ENCODE measurements around the gene FAM72D.
"Not testable (repeated sequence)": the region's sequence is repeated elsewhere in the genome, so short reads cannot be mapped to it uniquely, and the experiment has no call there.

The FAM72D gene

GRCh38 chr1:145093517-145094149, 2.1 kb upstream of the FAM72D start:
- not testable (repeated sequence) for DNase-seq

GRCh38 chr1:145094655-145095211, 1.0 kb upstream of the FAM72D start:
- DNase-seq: not testable (repeated sequence)

GRCh38 chr1:145101725-145102124, 6.0 kb downstream of the FAM72D start:
- DNase-seq: not testable (repeated sequence)

- not testable (repeated sequence) for DNase-seq
Measured at GRCh38 chr1:145103294-145103693, 7.5 kb downstream of the FAM72D start.

GRCh38 chr1:145111674-145112073, 15.9 kb downstream of the FAM72D start:
- DNase-seq: not testable (repeated sequence)

- not testable (repeated sequence) for DNase-seq
Measured at GRCh38 chr1:145112703-145113102, 16.9 kb downstream of the FAM72D start.

GRCh38 chr1:145114560-145115057, 18.8 kb downstream of the FAM72D start:
- DNase-seq: not testable (repeated sequence)

GRCh38 chr1:145115587-145116493, 20.1 kb downstream of the FAM72D start:
- not testable (repeated sequence) for DNase-seq

GRCh38 chr1:145119842-145120241, 24.1 kb downstream of the FAM72D start:
- DNase-seq: not testable (repeated sequence)

GRCh38 chr1:145122344-145123061, 26.7 kb downstream of the FAM72D start:
- not testable (repeated sequence) for DNase-seq

- not testable (repeated sequence) for DNase-seq
Measured at GRCh38 chr1:145123062-145123395, 27.3 kb downstream of the FAM72D start.

GRCh38 chr1:145123992-145124641, 28.3 kb downstream of the FAM72D start:
- not testable (repeated sequence) for DNase-seq

GRCh38 chr1:145125112-145125511, 29.3 kb downstream of the FAM72D start:
- not testable (repeated sequence) for DNase-seq

GRCh38 chr1:145127144-145127543, 31.4 kb downstream of the FAM72D start:
- not testable (repeated sequence) for DNase-seq

GRCh38 chr1:145128697-145129469, 33.1 kb downstream of the FAM72D start:
- not testable (repeated sequence) for DNase-seq

GRCh38 chr1:145134476-145134875, 38.7 kb downstream of the FAM72D start:
- not testable (repeated sequence) for DNase-seq

GRCh38 chr1:145140549-145140948, 44.8 kb downstream of the FAM72D start:
- DNase-seq: not testable (repeated sequence)

GRCh38 chr1:145144264-145144913, 48.6 kb downstream of the FAM72D start:
- DNase-seq: not testable (repeated sequence)

GRCh38 chr1:145146308-145146707, 50.5 kb downstream of the FAM72D start:
- DNase-seq: not testable (repeated sequence)

- DNase-seq: not testable (repeated sequence)
Measured at GRCh38 chr1:145147172-145147571, 51.4 kb downstream of the FAM72D start.

- not testable (repeated sequence) for DNase-seq
Measured at GRCh38 chr1:145155421-145155820, 59.6 kb downstream of the FAM72D start.
